Measurements from ENCODE around the gene PHEX.
A peak's percentile ranks its signal among the peaks of the same experiment; 100 is the strongest.

PHEX gene

GRCh38 chrX:22041907-22042530 is 9.9 kb downstream of the PHEX start:
- TF ChIP-seq CTCF (IDR thresholded peaks at IDR 0.05; ENCODE audit: unreplicated experiment in 3 of 3) = no peak
- Mint-ChIP-seq H3K4me1 (peaks cover 50% of the 10 kb centered on the region), H3K9me3 (no peaks in the 10 kb centered on the region), H3K27me3 (ENCODE audit: low read depth) (no peaks in the 10 kb centered on the region), H3K36me3 (ENCODE audit: low read depth) (no peaks in the 10 kb centered on the region), H3K4me3 (peak overlapping the region in 1 of 3 experiments; percentile 29), H3K27ac (peak overlapping the region; percentile 55 to 87 (median 58))

GRCh38 chrX:22043872-22044271 is 11.7 kb downstream of the PHEX start:
- Mint-ChIP-seq H3K27ac (peak overlapping the region; percentile 31 to 59 (median 44)), H3K27me3 (ENCODE audit: low read depth) (no peaks in the 10 kb centered on the region), H3K4me3 (no peak overlapping the region), H3K4me1 (peaks cover 36% of the 10 kb centered on the region), H3K9me3 (no peaks in the 10 kb centered on the region), H3K36me3 (ENCODE audit: low read depth) (no peaks in the 10 kb centered on the region)
- no peak for TF ChIP-seq CTCF (IDR thresholded peaks at IDR 0.05; ENCODE audit: unreplicated experiment in 3 of 3)

GRCh38 chrX:22047468-22047867 is 15.3 kb downstream of the PHEX start:
- Mint-ChIP-seq H3K4me1 (peaks cover 10% of the 10 kb centered on the region), H3K27me3 (ENCODE audit: low read depth) (no peaks in the 10 kb centered on the region), H3K9me3 (no peaks in the 10 kb centered on the region)

GRCh38 chrX:22053481-22053880 is 21.4 kb downstream of the PHEX start:
- H3K27me3 Mint-ChIP-seq (ENCODE audit: low read depth) = no peaks in the 10 kb centered on the region
- H3K4me3 Mint-ChIP-seq = no peak overlapping the region
- TF ChIP-seq CTCF (IDR thresholded peaks at IDR 0.05; ENCODE audit: unreplicated experiment in 3 of 3) = no peak
- H3K27ac Mint-ChIP-seq = no peak overlapping the region
- H3K36me3 Mint-ChIP-seq (ENCODE audit: low read depth) = no peaks in the 10 kb centered on the region
- H3K4me1 Mint-ChIP-seq = peaks cover 5% of the 10 kb centered on the region
- H3K9me3 Mint-ChIP-seq = no peaks in the 10 kb centered on the region

More at GRCh38 chrX:22047468-22047867, 15.3 kb downstream of the PHEX start:
- H3K4me3 Mint-ChIP-seq = no peak overlapping the region
- H3K36me3 Mint-ChIP-seq (ENCODE audit: low read depth) = no peaks in the 10 kb centered on the region
- H3K27ac Mint-ChIP-seq = no peak overlapping the region
- no peak for TF ChIP-seq CTCF (IDR thresholded peaks at IDR 0.05; ENCODE audit: unreplicated experiment in 3 of 3)

- Mint-ChIP-seq H3K36me3 (ENCODE audit: low read depth) (no peaks in the 10 kb centered on the region), H3K4me3 (no peak overlapping the region), H3K9me3 (no peaks in the 10 kb centered on the region), H3K27ac (no peak overlapping the region), H3K4me1 (peaks cover 15% of the 10 kb centered on the region), H3K27me3 (ENCODE audit: low read depth) (no peaks in the 10 kb centered on the region)
- TF ChIP-seq CTCF (IDR thresholded peaks at IDR 0.05; ENCODE audit: unreplicated experiment in 3 of 3) = no peak
Observed at GRCh38 chrX:22056235-22056634, 24.1 kb downstream of the PHEX start.

- H3K9me3 Mint-ChIP-seq = no peaks in the 10 kb centered on the region
- no peaks in the 10 kb centered on the region for H3K36me3 Mint-ChIP-seq (ENCODE audit: low read depth)
- H3K4me1 Mint-ChIP-seq = peaks cover 15% of the 10 kb centered on the region
- no peaks in the 10 kb centered on the region for H3K27me3 Mint-ChIP-seq (ENCODE audit: low read depth)
- TF ChIP-seq CTCF (IDR thresholded peaks at IDR 0.05; ENCODE audit: unreplicated experiment in 3 of 3) = no peak
- H3K4me3 Mint-ChIP-seq = no peak overlapping the region
- no peak overlapping the region for H3K27ac Mint-ChIP-seq
Observed at GRCh38 chrX:22057667-22058066, 25.5 kb downstream of the PHEX start.
